Measurements from ENCODE around the gene FAM222A.

DNA sequence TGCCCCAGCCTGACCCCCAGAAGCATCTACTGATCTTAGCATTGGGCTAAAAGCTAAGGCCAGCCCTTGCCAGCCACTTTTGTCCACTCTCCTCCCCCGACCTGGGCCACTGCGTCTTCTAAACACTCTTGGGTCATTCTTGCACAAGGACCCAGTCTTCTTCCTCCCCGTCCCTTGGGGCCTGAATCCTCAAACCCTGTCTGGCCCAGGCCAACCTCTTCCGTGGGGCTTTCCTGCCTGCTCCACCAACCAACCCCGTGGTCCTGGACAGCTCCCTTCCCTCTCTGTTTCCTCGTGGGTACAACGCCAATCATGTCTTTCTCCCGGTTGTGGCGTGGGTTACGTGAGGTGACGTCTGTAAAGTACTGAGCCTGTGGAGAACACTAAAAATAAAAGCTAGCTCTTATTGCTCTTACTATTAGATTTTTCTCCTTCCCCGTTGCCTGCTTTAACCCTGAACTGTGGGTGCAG is 21.5 kb downstream of the FAM222A start:
- TF ChIP-seq POLR2A (IDR thresholded peaks at IDR 0.05): no peak
- TF ChIP-seq, protein P1, sequence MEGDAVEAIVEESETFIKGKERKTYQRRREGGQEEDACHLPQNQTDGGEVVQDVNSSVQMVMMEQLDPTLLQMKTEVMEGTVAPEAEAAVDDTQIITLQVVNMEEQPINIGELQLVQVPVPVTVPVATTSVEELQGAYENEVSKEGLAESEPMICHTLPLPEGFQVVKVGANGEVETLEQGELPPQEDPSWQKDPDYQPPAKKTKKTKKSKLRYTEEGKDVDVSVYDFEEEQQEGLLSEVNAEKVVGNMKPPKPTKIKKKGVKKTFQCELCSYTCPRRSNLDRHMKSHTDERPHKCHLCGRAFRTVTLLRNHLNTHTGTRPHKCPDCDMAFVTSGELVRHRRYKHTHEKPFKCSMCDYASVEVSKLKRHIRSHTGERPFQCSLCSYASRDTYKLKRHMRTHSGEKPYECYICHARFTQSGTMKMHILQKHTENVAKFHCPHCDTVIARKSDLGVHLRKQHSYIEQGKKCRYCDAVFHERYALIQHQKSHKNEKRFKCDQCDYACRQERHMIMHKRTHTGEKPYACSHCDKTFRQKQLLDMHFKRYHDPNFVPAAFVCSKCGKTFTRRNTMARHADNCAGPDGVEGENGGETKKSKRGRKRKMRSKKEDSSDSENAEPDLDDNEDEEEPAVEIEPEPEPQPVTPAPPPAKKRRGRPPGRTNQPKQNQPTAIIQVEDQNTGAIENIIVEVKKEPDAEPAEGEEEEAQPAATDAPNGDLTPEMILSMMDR (IDR thresholded peaks at IDR 0.05 in 4 of 5, conservative IDR thresholded peaks at IDR 0.05 in 1 of 5): no peak

Measured in gastrocnemius medialis (tissue), 4 donors.